HepG2 (cell line): ENCODE data around the gene NELFCD. TPM values are rescaled to one million over a fixed set of nuclear protein-coding genes. Genes with fewer than 3 reads are reported as not detected.

Experiments
- BCL6 ChIP-seq: IDR thresholded peaks from 2 replicates; pipeline ENCODE4 v1.6.1; 2016; ENCODE audit warnings: missing genetic modification reagents, missing compliant biosample characterization
- EP300 ChIP-seq, 3 experiments: sonication (generic) in 1 of 3; formaldehyde crosslinking in 1 of 3; IDR thresholded peaks; 2 replicates each; pipeline versions ENCODE4 v1.5.1 to v1.6.1; 2011 to 2020; ENCODE audit warnings: low read depth in 2 of 3, low read length in 2 of 3, borderline replicate concordance in 1 of 3, improper control_type of control experiment in 1 of 3, mild to moderate bottlenecking in 1 of 3, missing genetic modification reagents in 1 of 3, moderate library complexity in 1 of 3
- FOXC1 ChIP-seq: sonication (generic); formaldehyde crosslinking; IDR thresholded peaks from 2 replicates; pipeline ENCODE4 v1.8.0; 2022; ENCODE audit warnings: mild to moderate bottlenecking, missing genetic modification reagents, borderline replicate concordance
- KDM4B ChIP-seq: sonication (generic); formaldehyde crosslinking; IDR thresholded peaks from 2 replicates; pipeline ENCODE4 v1.4.0; 2020; ENCODE audit warnings: missing genetic modification reagents
- MXI1 ChIP-seq: IDR thresholded peaks from 3 replicates; pipeline ENCODE4 v1.6.1; 2012; ENCODE audit warnings: low read depth, low read length, inconsistent platforms, borderline replicate concordance
- MYC ChIP-seq: sonication (generic); formaldehyde crosslinking; IDR thresholded peaks from 2 replicates; pipeline ENCODE4 v1.9.0; 2021; ENCODE audit warnings: missing genetic modification reagents, borderline replicate concordance
- POLR2AphosphoS2 ChIP-seq: IDR thresholded peaks from 2 replicates; pipeline ENCODE4 v1.6.1; 2011; ENCODE audit warnings: low read depth, low read length, improper control_type of control experiment
- RFX1 ChIP-seq: fragments of 450-650 bp; IDR thresholded peaks from 2 replicates; pipeline ENCODE4 v1.6.1; 2017
- RXRA ChIP-seq: sonication (generic); formaldehyde crosslinking; IDR thresholded peaks from 2 replicates; pipeline ENCODE4 v1.5.1; 2020; ENCODE audit warnings: missing genetic modification reagents
- SRSF1 ChIP-seq: fragments of 200-400 bp; formaldehyde crosslinking; optimal IDR thresholded peaks from 2 replicates; pipeline ENCODE3; 2017; ENCODE audit warnings: mild to moderate bottlenecking, low read depth, low read length, moderate library complexity
- TBX2 ChIP-seq: sonication (generic); formaldehyde crosslinking; IDR thresholded peaks from 2 replicates; pipeline ENCODE4 v1.5.0; 2020; ENCODE audit warnings: missing genetic modification reagents, mild to moderate bottlenecking, borderline replicate concordance
- ZBTB7B ChIP-seq: sonication (generic); formaldehyde crosslinking; IDR thresholded peaks from 2 replicates; pipeline ENCODE4 v1.4.0; 2020; ENCODE audit warnings: missing genetic modification reagents
- ZIK1 ChIP-seq: sonication (generic); formaldehyde crosslinking; IDR thresholded peaks from 2 replicates; pipeline ENCODE4 v1.5.0; 2020; ENCODE audit warnings: mild to moderate bottlenecking, low read depth, missing genetic modification reagents, borderline replicate concordance
- ZNF317 ChIP-seq: sonication (generic); formaldehyde crosslinking; IDR thresholded peaks from 2 replicates; pipeline ENCODE4 v1.5.0; 2020; ENCODE audit warnings: mild to moderate bottlenecking, missing genetic modification reagents
- ZNF431 ChIP-seq: sonication (generic); formaldehyde crosslinking; IDR thresholded peaks from 2 replicates; pipeline ENCODE4 v1.9.0; 2022; ENCODE audit warnings: missing genetic modification reagents, low read depth, mild to moderate bottlenecking, borderline replicate concordance
- ZNF563 ChIP-seq: sonication (generic); formaldehyde crosslinking; IDR thresholded peaks from 2 replicates; pipeline ENCODE4 v1.8.0; 2022; ENCODE audit warnings: mild to moderate bottlenecking, moderate library complexity, missing genetic modification reagents
- ZSCAN31 ChIP-seq: sonication (generic); formaldehyde crosslinking; IDR thresholded peaks from 2 replicates; pipeline ENCODE4 v1.5.0; 2020; ENCODE audit warnings: low read depth, mild to moderate bottlenecking, missing genetic modification reagents
- polyA plus RNA-seq, 8 experiments: library from polyadenylated mRNA; depleted of rRNA in 3 of 8; stranded (reverse) in 7 of 8; unstranded in 1 of 8; fragments of >200 nt; fragmentation: Illumina TruSeq in 4 of 8; extraction: Trizol in 4 of 8; gene quantifications; 2 replicates each; pipeline versions ENCODE4 v1.2.1 to v1.2.3, GENCODE V29; 2011 to 2016; ENCODE audit warnings: low read depth in 4 of 8, missing spikeins in 1 of 8, mixed read lengths in 1 of 8; ENCODE audit not compliant: insufficient read depth in 1 of 8
- total RNA-seq, 5 experiments: library from RNA; depleted of rRNA; stranded (reverse); fragments of >200 nt; fragmentation: Illumina TruSeq; extraction: Trizol; gene quantifications; 2 replicates each; pipeline ENCODE4 v1.2.3, GENCODE V29; 2016; ENCODE audit warnings: low read depth in 1 of 5
- TF ChIP-seq, protein P1 (sequence below): sonication (generic); formaldehyde crosslinking; IDR thresholded peaks from 2 replicates; pipeline ENCODE4 v1.5.0; 2020; ENCODE audit warnings: mild to moderate bottlenecking, low read depth, missing genetic modification reagents, borderline replicate concordance
- TF ChIP-seq, protein P2 (sequence below): sonication (generic); formaldehyde crosslinking; IDR thresholded peaks from 2 replicates; pipeline ENCODE4 v1.5.0; 2020; ENCODE audit warnings: mild to moderate bottlenecking, missing genetic modification reagents
- TF ChIP-seq, protein P3 (sequence below): sonication (generic); formaldehyde crosslinking; IDR thresholded peaks from 2 replicates; pipeline ENCODE4 v1.4.0; 2020; ENCODE audit warnings: missing genetic modification reagents

The NELFCD gene
- total and polyA plus RNA-seq, 2 of the 13 experiments (the other 11 are each of a cell fraction or from before 2014, with no cell fraction given), result 159 to 203 TPM

DNA sequence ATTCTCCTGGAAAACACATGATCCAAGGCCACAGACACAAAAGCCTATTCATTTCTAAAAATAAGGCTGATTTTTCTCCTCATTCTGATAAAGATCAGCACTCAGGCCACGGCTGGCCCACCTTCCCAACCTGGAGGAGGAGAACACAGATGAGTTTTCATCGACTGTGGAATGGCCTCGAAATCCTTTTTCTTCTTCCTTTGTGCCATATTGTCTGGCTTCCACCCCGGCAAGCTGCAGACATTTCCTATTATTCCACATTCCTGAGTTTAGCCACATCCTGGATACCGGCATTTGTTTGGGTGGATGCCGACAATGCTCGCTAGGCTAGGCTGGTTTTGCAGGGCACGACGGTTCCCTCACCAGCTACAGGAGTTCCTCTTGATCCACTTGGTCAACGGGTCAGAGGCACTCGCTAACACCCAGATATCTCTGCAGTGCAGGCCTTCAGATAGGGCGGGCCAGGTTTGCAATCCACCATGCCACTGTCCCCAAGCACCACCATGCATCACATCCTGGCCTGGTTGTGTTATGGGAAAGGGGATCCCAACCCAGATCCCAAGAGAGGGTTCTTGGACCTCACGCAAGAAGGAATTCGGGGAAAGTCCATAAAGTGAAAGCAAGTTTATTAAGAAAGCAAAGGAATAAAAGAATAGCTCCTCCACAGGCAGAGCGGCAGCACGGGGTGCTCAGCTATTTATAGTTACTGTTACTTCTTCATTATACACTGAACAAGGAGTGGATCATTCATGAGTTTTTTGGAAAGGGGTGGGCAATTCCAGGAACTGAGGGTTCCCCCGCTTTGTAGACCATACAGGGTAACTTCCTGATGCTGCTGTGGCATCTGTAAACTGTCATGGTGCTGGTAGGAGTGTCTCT lies 30.2 kb downstream of the NELFCD start (continued):
- TF ChIP-seq, protein P1, sequence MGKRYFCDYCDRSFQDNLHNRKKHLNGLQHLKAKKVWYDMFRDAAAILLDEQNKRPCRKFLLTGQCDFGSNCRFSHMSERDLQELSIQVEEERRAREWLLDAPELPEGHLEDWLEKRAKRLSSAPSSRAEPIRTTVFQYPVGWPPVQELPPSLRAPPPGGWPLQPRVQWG (CRISPR knock-in tag), result no peak
- TF ChIP-seq RFX1, result no peak; the same call in 1 of the 2 replicates
- TF ChIP-seq MYC, result peak; percentile 33; the same call in 1 of the 2 replicates
- no peak; a peak in 1 of 4 replicates for TF ChIP-seq EP300 (IDR thresholded peaks at IDR 0.05; ENCODE audit: low read depth in 2 of 2, low read length in 2 of 2)
- TF ChIP-seq EP300 (CRISPR knock-in tag; IDR thresholded peaks at IDR 0.05; ENCODE audit: borderline replicate concordance), result 0 out of 2 replicates have a peak, but pooled peaks have one; percentile 19
- TF ChIP-seq POLR2AphosphoS2, result no peak
- TF ChIP-seq ZIK1 (CRISPR knock-in tag), result no peak
- TF ChIP-seq ZSCAN31, result no peak; the same call in 1 of the 2 replicates
- no peak for TF ChIP-seq KDM4B (CRISPR knock-in tag)
- TF ChIP-seq, protein P2, sequence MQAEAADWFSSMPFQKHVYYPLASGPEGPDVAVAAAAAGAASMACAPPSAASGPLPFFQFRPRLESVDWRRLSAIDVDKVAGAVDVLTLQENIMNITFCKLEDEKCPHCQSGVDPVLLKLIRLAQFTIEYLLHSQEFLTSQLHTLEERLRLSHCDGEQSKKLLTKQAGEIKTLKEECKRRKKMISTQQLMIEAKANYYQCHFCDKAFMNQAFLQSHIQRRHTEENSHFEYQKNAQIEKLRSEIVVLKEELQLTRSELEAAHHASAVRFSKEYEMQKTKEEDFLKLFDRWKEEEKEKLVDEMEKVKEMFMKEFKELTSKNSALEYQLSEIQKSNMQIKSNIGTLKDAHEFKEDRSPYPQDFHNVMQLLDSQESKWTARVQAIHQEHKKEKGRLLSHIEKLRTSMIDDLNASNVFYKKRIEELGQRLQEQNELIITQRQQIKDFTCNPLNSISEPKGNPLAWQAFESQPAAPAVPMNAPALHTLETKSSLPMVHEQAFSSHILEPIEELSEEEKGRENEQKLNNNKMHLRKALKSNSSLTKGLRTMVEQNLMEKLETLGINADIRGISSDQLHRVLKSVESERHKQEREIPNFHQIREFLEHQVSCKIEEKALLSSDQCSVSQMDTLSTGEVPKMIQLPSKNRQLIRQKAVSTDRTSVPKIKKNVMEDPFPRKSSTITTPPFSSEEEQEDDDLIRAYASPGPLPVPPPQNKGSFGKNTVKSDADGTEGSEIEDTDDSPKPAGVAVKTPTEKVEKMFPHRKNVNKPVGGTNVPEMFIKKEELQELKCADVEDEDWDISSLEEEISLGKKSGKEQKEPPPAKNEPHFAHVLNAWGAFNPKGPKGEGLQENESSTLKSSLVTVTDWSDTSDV (CRISPR knock-in tag), result no peak
- TF ChIP-seq MXI1, result no peak
- TF ChIP-seq ZNF431 (CRISPR knock-in tag), result no peak
- TF ChIP-seq TBX2 (CRISPR knock-in tag), result peak; percentile 56; the same call in 1 of the 2 replicates
- TF ChIP-seq, protein P3, sequence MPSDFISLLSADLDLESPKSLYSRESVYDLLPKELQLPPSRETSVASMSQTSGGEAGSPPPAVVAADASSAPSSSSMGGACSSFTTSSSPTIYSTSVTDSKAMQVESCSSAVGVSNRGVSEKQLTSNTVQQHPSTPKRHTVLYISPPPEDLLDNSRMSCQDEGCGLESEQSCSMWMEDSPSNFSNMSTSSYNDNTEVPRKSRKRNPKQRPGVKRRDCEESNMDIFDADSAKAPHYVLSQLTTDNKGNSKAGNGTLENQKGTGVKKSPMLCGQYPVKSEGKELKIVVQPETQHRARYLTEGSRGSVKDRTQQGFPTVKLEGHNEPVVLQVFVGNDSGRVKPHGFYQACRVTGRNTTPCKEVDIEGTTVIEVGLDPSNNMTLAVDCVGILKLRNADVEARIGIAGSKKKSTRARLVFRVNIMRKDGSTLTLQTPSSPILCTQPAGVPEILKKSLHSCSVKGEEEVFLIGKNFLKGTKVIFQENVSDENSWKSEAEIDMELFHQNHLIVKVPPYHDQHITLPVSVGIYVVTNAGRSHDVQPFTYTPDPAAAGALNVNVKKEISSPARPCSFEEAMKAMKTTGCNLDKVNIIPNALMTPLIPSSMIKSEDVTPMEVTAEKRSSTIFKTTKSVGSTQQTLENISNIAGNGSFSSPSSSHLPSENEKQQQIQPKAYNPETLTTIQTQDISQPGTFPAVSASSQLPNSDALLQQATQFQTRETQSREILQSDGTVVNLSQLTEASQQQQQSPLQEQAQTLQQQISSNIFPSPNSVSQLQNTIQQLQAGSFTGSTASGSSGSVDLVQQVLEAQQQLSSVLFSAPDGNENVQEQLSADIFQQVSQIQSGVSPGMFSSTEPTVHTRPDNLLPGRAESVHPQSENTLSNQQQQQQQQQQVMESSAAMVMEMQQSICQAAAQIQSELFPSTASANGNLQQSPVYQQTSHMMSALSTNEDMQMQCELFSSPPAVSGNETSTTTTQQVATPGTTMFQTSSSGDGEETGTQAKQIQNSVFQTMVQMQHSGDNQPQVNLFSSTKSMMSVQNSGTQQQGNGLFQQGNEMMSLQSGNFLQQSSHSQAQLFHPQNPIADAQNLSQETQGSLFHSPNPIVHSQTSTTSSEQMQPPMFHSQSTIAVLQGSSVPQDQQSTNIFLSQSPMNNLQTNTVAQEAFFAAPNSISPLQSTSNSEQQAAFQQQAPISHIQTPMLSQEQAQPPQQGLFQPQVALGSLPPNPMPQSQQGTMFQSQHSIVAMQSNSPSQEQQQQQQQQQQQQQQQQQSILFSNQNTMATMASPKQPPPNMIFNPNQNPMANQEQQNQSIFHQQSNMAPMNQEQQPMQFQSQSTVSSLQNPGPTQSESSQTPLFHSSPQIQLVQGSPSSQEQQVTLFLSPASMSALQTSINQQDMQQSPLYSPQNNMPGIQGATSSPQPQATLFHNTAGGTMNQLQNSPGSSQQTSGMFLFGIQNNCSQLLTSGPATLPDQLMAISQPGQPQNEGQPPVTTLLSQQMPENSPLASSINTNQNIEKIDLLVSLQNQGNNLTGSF (CRISPR knock-in tag), result 0 out of 2 replicates have a peak, but pooled peaks have one; percentile 31
- no peak for TF ChIP-seq RXRA (CRISPR knock-in tag)
- no peak for TF ChIP-seq ZNF563
- TF ChIP-seq ZNF317, result no peak
- TF ChIP-seq SRSF1, result no peak
- no peak for TF ChIP-seq FOXC1 (CRISPR knock-in tag)
- peak; percentile 57; the same call in 1 of the 2 replicates for TF ChIP-seq ZBTB7B (CRISPR knock-in tag)
- no peak; the same call in 1 of the 2 replicates for TF ChIP-seq BCL6
